Chondrocyte (in vitro differentiated cells): ENCODE data around the gene UBQLN4. TPM values are rescaled to one million over a fixed set of nuclear protein-coding genes. Genes with fewer than 3 reads are reported as not detected.

Source experiments
- DNase-seq: peaks from one replicate; pipeline ENCODE4 v3.0.0; 2021; ENCODE audit warnings: mixed read lengths, low spot score
- H3K27ac Mint-ChIP-seq: one replicate; pipeline ENCODE4 v1.8.0; 2021; ENCODE audit warnings: mild to moderate bottlenecking, moderate library complexity, mixed read lengths; ENCODE audit not compliant: unreplicated experiment
- H3K27me3 Mint-ChIP-seq: 2 replicates; pipeline ENCODE4 v1.8.0; 2021; ENCODE audit warnings: low read depth, mixed read lengths
- H3K36me3 Mint-ChIP-seq: 2 replicates; pipeline ENCODE4 v1.8.0; 2021; ENCODE audit warnings: low read depth, mixed read lengths
- H3K4me1 Mint-ChIP-seq: 2 replicates; pipeline ENCODE4 v1.8.0; 2021; ENCODE audit warnings: low read depth, mild to moderate bottlenecking, mixed read lengths
- H3K4me3 Mint-ChIP-seq: one replicate; pipeline ENCODE4 v1.8.0; 2021; ENCODE audit warnings: mild to moderate bottlenecking, moderate library complexity, mixed read lengths; ENCODE audit not compliant: unreplicated experiment
- H3K9me3 Mint-ChIP-seq: 2 replicates; pipeline ENCODE4 v1.8.0; 2021; ENCODE audit warnings: low read depth, mixed read lengths
- total RNA-seq: library from RNA; stranded (reverse); gene quantifications from 3 replicates; pipeline ENCODE4 v1.2.1, GENCODE V29; 2021
- TF ChIP-seq, protein P1 (sequence below): fragments of 200-600 bp; sonication (generic); IDR thresholded peaks from 2 replicates; pipeline ENCODE4 v1.5.0; 2021; ENCODE audit warnings: antibody characterized with exemption, mild to moderate bottlenecking, moderate library complexity

The UBQLN4 gene
- total RNA-seq, 1 donor from 2014 or later: 30.2 TPM

- no peak overlapping the region for H3K27ac Mint-ChIP-seq
- H3K9me3 Mint-ChIP-seq: no peaks in the 10 kb centered on the region
- H3K4me1 Mint-ChIP-seq: no peaks in the 10 kb centered on the region
- H3K4me3 Mint-ChIP-seq: no peak overlapping the region
- peaks cover 13% of the 10 kb centered on the region for H3K36me3 Mint-ChIP-seq
- no peak for DNase-seq
- no peaks in the 10 kb centered on the region for H3K27me3 Mint-ChIP-seq
- TF ChIP-seq, protein P1, sequence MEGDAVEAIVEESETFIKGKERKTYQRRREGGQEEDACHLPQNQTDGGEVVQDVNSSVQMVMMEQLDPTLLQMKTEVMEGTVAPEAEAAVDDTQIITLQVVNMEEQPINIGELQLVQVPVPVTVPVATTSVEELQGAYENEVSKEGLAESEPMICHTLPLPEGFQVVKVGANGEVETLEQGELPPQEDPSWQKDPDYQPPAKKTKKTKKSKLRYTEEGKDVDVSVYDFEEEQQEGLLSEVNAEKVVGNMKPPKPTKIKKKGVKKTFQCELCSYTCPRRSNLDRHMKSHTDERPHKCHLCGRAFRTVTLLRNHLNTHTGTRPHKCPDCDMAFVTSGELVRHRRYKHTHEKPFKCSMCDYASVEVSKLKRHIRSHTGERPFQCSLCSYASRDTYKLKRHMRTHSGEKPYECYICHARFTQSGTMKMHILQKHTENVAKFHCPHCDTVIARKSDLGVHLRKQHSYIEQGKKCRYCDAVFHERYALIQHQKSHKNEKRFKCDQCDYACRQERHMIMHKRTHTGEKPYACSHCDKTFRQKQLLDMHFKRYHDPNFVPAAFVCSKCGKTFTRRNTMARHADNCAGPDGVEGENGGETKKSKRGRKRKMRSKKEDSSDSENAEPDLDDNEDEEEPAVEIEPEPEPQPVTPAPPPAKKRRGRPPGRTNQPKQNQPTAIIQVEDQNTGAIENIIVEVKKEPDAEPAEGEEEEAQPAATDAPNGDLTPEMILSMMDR: no peak
Measured at GRCh38 chr1:156004843-156005584, 48.6 kb downstream of the UBQLN4 start.

GRCh38 chr1:156003923-156004188, 49.7 kb downstream of the UBQLN4 start:
- Mint-ChIP-seq H3K4me3 (no peak overlapping the region), H3K27ac (no peak overlapping the region), H3K9me3 (no peaks in the 10 kb centered on the region), H3K36me3 (peaks cover 6% of the 10 kb centered on the region), H3K4me1 (no peaks in the 10 kb centered on the region), H3K27me3 (no peaks in the 10 kb centered on the region)
- TF ChIP-seq, protein P1: no peak
- DNase-seq: no peak

DNA sequence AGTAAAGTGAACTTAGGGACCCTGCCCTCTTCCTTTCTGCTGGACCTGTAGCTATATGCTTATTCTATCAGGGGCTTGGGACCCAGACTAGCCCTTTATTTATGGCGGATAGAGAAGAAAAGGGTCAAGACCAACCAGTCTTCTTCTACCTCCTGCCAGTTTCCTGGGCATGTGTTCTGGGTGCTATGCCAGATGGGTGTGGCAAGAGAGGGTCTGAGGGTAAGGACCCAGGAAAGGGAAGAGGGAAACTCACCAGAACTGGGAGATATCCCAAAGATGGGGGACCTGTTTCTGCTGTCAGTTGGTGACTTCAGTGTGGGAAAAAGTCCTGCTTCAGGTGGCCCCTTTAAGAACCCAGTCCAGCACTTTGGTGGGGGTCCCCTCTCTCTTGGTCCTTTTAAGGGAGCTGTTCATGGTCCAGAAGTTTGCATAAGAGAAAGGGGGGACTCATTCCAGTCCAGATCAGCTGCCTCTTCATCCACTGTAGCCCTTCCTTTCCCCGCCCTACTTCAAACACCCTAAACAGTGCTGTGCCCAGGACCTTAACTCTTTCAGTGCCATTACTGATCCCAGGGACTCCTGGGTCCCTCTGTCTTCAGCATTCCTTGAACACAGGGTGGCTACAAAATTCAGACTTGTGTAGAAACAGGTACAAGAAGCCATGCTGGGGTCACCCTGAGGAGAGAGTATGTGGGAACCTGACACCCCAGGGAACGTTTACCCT, 51.2 kb downstream of the UBQLN4 start:
- TF ChIP-seq, protein P1: no peak
- Mint-ChIP-seq H3K36me3 (peaks cover 2% of the 10 kb centered on the region), H3K9me3 (no peaks in the 10 kb centered on the region), H3K4me3 (no peak overlapping the region), H3K4me1 (no peaks in the 10 kb centered on the region), H3K27me3 (no peaks in the 10 kb centered on the region), H3K27ac (no peak overlapping the region)
- DNase-seq: no peak

DNA sequence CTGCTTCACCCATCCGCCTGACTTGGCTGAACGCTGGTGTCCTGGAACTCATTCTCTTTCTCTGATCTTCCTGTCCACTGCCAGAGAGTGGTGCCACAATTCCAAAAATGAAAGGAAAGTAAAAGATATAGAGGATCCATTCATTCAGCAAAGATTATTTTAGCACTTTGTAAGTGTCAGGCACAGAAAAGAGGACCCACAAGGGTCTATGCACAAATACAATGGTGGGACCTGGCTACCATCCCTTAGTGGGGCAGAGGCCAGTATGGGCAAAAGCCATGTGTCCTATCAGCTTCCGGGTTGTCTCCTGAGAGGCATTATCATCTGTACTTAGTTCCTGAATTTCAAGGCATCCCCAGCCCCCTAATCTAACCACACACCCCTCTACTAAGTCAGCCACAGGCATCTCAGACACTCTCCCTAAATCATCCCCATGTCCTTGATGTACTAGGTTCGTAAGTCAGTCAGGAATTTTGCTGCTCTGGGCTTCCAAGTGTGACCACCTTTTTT, 51.9 kb downstream of the UBQLN4 start:
- DNase-seq: no peak
- H3K4me1 Mint-ChIP-seq: no peaks in the 10 kb centered on the region
- no peak overlapping the region for H3K27ac Mint-ChIP-seq
- no peaks in the 10 kb centered on the region for H3K36me3 Mint-ChIP-seq
- H3K9me3 Mint-ChIP-seq: no peaks in the 10 kb centered on the region
- H3K27me3 Mint-ChIP-seq: no peaks in the 10 kb centered on the region
- H3K4me3 Mint-ChIP-seq: no peak overlapping the region
- TF ChIP-seq, protein P1: peak; percentile 43

GRCh38 chr1:156001021-156001661, 52.5 kb downstream of the UBQLN4 start:
- Mint-ChIP-seq H3K4me1 (no peaks in the 10 kb centered on the region), H3K27ac (no peak overlapping the region), H3K36me3 (no peaks in the 10 kb centered on the region), H3K9me3 (no peaks in the 10 kb centered on the region), H3K27me3 (no peaks in the 10 kb centered on the region), H3K4me3 (no peak overlapping the region)
- no peak for DNase-seq
- TF ChIP-seq, protein P1: no peak
